ENCODE results near the gene RETSAT.
"Not testable (repeated sequence)": the region's sequence is repeated elsewhere in the genome, so short reads cannot be mapped to it uniquely, and the experiment has no call there.

Gene RETSAT

GRCh38 chr2:85329701-85330100 is 24.6 kb downstream of the RETSAT start:
- DNase-seq: not testable (repeated sequence)

GRCh38 chr2:85329181-85329651 is 25.1 kb downstream of the RETSAT start:
- no peak for DNase-seq

GRCh38 chr2:85327822-85328617 is 26.3 kb downstream of the RETSAT start, which contains the start of gene TGOLN2:
TGOLN2 (minus strand) TSS chr2:85327989; CDS start chr2:85327962, 27 bp downstream.
- DNase-seq: peak; percentile 94

GRCh38 chr2:85327160-85327821 is 27.0 kb downstream of the RETSAT start:
- DNase-seq: no peak

GRCh38 chr2:85326406-85327159 is 27.7 kb downstream of the RETSAT start:
- no peak for DNase-seq

- no peak for DNase-seq
Observed at GRCh38 chr2:85325466-85325811, 28.9 kb downstream of the RETSAT start.

GRCh38 chr2:85324639-85325465 is 29.5 kb downstream of the RETSAT start:
- DNase-seq: no peak

- DNase-seq: not testable (repeated sequence)
Observed at GRCh38 chr2:85323988-85324367, 30.4 kb downstream of the RETSAT start.

GRCh38 chr2:85323351-85323987 is 30.9 kb downstream of the RETSAT start:
- no peak for DNase-seq

- DNase-seq: no peak
Observed at GRCh38 chr2:85319796-85320195, 34.5 kb downstream of the RETSAT start.

GRCh38 chr2:85318222-85319074 is 35.9 kb downstream of the RETSAT start:
- DNase-seq: no peak

GRCh38 chr2:85315921-85316320 is 38.4 kb downstream of the RETSAT start:
- not testable (repeated sequence) for DNase-seq

- DNase-seq: no peak
Observed at GRCh38 chr2:85314884-85315242, 39.5 kb downstream of the RETSAT start.

- no peak for DNase-seq
Observed at GRCh38 chr2:85312404-85312803, 41.9 kb downstream of the RETSAT start.

GRCh38 chr2:85310330-85310729 is 44.0 kb downstream of the RETSAT start:
- DNase-seq: no peak

- DNase-seq: no peak
Observed at GRCh38 chr2:85309699-85310321, 44.5 kb downstream of the RETSAT start.

GRCh38 chr2:85308896-85309555 is 45.3 kb downstream of the RETSAT start:
- peak; percentile 90 for DNase-seq

GRCh38 chr2:85308201-85308600 is 46.1 kb downstream of the RETSAT start:
- no peak for DNase-seq

- no peak for DNase-seq
Observed at GRCh38 chr2:85307527-85307897, 46.8 kb downstream of the RETSAT start.
